SW 1271 (cell line): ENCODE data around the gene SRPK1.
"Not testable (repeated sequence)": the region's sequence is repeated elsewhere in the genome, so short reads cannot be mapped to it uniquely, and the experiment has no call there.

ENCODE experiments used
- DNase-seq, 2 experiments: peaks; one replicate each; lab custom pipeline; 2025; lab: John Stamatoyannopoulos, UW

The SRPK1 gene

DNA sequence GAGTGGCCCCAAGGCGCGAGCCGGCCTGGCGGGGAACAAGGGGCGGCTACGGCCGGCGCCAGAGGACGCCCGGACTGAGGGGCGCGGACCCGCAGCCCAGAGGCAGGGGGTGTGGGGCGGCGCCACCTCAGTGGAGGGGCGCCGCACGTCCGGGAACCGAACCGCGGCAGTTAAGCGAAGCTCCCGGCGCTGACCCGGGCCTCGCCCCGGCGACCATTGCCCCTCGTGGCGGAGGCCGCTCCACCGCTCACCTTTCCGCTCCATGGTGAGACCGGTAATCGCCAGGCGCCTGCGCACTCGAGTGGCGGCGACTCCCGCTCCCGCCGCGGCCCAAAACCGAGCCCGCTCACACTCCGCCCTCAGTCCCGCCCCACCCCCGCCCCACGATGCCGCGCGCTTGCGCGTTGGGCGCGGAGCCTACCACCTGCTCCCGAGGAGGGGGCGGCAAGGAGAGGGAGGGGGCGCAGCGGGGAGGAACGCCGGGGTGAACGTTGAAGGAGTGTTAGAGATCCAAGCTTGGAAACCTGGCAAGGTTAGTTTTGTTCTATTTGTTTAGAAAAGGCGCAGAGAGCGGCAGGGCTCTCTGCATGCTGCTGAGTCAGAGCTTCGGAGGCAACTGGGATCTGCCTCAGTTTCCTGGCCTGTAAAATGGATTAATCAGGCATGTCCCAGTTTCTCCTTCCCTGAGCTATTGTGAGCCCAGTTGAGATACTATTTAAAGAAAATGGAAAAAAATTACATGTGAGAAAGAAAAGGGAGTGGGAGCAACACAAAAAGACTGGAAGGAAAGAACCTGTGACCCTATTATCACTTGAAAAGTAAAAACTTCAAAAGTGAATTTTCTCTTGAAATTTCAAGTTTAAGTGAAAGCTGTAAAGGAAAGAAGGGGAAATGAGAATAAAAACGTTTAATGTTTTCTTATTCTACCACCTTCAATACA is at the start of gene SRPK1:
SRPK1 (minus strand) TSS at position 306 of the 940 bp plus-strand sequence; CDS start at position 264, 42 bp downstream.
- DNase-seq = peak; percentile 59 to 79

DNA sequence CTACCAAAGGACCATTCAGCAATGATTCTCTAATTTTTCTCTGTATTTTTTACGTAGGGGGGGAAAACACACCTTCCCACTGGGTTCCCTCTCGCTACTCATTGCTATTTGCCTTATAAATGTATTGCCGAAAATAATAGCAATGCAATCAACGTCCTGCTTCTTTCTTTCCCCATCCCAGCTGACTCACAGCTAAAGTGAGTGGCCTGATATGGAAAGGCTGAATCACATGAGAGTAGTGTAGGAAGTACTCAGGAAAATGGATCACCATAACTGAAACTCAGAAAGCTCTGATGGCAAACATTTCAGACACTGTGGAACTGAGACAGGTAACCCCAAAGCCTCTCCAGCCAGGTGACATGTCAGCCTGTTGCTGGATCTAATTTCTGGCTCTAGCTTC is 49.3 kb upstream of the SRPK1 start:
- DNase-seq = no peak

DNA sequence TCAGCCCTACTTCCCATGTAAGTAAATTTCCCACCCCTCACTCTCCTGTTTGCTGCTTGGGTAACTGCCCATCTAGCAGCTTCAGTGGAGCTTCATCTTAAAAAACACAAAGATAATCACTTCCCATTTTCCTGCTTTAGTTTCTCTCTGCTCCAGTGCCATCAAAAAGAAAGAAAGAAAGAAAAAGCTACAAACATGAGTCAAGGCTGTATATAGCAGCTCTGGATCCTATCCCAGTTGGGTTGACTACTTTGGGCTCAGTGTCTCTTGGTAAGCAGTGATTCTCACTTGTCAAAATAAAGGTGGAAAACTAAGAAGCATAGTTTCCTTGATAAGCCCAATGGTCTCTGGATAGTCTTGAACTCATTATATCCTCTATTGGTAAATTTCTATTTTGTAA is 48.7 kb upstream of the SRPK1 start:
- no peak for DNase-seq

DNA sequence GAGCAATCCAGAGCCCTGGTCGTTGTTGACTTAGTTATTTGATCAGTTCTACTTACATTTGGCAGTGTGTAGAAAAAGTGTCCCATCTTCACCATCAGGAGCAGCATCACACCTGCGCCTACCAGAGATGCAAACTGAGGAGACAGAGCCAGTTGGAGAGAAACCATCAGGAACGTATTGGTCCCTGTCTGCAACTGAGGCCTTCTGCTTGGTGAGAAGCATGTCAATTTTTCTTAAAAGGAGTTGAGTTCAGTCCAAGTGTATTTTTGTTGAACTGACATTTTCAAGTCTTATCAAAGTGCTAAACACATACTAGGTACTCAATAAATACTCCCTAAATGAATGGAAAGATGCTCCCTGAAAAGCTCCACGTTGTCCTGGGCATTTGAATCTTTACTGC is 47.9 kb upstream of the SRPK1 start:
- no peak for DNase-seq

DNA sequence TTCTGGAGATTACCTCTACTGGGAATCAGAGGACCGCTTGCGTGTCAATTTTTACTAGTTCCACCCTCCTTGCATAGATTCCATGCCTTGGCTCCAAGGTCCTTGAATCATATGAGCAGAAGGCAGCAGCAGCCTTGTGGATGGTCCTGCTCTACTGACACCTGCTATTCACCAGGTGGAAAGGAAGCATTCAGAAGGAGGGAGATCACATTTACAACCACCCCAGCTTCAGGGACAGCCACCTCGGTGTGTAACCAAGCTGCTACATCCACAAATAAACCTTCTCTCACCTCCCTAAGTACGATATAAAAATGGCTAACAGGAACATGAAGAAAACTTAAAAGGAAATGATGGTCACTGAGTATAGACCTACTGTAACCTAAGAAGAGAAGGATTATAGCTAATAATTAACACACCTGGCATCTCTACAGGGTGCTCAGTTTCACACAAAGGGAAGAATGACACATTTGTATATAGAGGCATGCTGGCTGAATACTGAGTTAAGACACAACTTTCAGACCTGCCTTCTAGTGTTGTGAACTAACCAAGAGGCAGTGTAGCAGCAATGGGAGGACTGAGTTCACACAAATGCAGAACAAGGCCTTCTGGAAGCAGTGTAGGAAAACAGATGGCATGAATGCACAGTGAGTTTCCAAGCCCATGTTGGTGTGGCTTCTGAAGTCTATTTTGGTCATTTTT is 46.3 kb upstream of the SRPK1 start:
- DNase-seq = no peak

DNA sequence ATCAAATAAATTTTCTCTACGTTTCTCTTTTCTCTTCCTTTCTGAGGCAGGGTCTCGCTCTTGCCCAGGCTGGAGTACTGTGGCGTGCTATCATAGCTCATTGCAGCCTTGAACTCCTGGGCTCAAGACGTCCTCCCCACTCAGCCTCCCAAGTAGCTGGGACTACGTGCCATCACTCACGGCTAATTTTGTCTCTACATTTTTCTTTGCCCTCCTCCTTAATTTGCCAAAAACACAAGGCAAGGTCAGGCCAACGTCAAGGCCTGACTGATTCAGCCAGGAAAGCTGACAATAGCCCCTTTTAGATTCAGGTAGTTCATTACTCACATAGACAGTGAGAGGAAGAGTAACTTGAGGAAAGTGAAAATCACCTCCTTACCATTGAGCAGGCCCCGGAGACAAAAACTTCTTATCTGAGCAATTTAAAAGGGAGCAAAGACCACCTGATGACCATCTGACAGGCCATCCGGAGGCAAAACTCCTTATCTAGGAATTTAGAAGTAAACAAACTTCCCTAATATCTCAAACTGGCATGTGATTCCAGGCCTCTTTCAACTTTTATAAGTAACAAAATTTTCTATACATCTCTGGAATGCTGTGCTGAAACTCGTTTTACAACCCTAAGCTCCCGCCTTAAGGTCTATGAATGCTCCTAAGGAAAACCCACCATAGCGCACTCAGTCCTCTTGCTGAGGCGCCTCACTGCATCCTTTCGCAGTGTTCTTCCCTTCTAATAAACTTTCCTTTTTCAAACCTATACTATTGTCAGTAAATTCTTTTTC is 42.1 kb upstream of the SRPK1 start:
- no peak for DNase-seq

DNA sequence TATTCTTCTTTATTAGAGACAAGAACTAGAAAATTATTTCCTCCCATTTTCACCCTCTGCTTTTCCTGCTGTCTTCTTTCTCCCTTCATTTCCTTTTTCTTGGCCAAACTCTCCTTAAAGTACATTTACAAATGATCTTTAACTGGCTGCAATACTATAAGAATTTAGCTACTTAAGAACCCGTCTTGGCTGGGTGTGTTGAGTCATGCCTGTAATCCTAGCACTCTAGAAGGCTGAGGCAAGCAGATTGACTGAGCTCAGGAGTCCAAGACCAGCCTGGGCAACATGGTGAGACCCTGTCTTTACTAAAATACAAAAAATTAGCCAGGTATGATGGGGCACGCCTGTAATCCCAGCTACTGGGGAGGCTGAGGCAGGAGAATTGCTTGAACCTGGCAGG is 39.3 kb upstream of the SRPK1 start:
- no peak for DNase-seq

DNA sequence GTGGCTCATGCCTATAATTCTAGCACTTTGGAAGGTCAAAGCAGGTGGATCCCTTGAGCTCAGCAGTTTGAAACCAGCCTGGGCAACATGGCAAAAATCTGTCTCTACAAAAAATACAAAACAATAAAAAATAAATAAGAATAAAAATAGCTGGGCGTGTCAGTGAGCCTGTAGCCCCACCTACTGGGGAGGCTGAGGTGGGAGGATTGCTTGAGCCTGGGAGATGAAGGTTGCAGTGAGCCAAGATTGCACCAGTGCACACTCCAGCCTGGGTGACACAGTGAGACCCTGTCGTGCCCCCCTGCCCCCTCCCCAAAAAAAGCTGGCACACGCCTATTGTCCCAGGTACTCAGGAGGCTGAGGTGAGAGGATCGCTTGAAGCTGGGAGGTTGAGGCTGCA is 35.1 kb upstream of the SRPK1 start:
- peak in 1 of 2 experiments; percentile 17 for DNase-seq

DNA sequence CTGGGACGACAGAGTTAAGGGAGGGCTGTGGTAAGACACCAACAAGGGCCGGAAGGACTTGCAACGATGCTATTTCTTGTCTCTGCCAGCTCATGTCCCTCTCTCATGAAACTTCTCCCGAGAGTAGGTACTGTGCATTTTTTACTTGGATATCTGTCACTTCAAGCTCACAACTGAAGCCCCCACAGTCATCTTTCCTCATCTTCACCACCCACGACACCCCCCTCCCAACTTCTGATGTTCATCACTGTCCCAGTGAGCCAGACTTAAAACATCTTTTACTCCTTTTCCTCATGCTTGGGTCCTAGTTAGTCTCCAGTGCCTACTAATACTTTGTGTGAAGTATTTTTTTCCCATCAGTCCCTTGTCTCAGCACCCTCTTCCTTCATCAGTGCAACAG is 34.6 kb upstream of the SRPK1 start:
- no peak for DNase-seq

DNA sequence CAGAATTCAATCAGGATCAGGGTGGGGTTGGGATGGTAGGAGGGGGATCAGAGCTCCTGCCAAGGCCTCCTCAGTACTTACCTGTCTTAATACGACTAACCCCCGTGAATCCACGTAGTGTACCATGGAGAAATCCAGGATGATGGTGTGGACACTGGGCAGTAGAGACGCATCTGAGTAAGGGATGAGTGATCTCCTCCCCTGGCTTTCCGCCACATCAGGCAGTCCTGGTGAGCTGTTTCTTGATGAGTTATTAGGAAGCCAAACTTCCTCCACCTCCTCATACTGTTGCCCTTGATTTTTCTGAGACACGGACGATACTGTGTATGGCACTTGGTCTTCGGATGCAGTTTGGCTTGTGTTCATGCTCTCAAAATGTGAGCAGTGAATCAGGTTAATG is 34.2 kb upstream of the SRPK1 start:
- no peak for DNase-seq

DNA sequence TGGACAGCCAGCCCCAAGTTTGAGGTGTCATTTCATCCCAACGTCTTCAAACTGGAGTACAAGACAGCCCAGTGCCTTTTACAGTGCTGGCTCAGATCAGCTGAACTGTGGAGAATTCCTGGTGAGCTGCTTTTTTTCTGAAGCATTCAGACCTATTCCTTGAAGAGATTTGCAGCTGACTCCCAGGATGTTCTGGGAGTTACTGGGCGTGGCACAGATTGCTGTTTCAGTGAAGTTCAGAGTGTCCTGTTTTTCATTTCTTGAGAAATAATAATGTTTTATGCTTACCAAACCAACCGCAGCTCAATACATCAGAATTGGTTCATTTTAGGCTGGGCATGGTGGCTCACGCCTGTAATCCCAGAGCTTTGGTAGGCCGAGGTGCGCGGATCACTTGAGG is 33.4 kb upstream of the SRPK1 start:
- DNase-seq = no peak

DNA sequence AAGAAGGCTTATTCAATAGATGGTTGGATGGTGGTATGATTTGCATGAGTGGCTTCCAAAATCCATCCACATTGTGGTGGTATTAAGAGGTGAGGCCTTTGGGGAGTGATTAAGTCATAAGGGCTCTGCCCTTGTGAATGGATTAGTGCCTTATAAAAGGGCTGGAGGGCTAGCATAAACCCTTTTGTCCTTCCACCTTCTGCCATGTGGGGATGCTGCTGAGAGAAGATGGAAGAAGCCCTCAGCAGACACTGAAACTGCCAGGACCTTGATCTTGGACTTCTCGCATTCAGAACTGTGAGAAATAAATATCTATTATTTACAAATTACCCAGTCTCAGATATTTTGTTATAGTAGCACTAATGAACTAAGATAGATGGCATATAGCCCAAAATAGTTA is 27.8 kb upstream of the SRPK1 start:
- peak in 1 of 2 experiments; percentile 26 for DNase-seq

DNA sequence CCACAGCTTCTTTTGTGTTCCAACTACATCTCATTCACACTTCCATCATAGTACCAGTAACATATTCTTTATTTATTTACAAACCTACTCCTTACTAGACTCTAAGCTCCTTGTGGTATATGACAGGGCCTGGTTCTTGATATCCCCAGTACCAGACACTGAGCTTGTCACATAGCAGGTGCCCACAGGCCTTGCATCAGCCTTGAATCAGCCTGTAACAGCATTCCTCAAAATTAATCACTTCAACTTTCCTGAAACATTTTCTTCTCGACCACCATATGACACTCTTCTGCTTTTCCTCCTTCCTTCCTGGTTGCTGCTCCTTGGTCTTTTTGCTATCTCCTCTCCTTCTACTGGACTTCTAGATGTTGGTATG is 24.7 kb upstream of the SRPK1 start:
- DNase-seq = no peak

DNA sequence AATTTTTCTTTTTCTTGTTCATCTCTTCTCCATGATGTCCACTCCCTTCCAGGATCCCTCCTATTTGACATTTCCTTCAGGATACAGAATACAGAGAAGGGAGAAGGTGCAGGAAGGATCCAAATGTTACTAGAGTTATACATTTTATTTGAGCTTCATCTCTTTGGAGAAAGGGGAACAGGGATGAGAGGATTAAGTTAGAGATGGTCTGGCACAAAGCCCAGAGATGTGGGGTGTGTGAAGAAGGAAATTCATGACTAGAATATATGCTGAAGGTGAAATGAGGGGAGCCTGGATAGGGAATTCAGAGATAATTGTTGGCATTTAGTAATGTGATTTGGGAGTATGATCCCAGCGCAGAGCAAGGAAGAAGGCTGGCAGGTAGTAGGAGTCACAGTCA is 22.5 kb upstream of the SRPK1 start:
- no peak for DNase-seq

DNA sequence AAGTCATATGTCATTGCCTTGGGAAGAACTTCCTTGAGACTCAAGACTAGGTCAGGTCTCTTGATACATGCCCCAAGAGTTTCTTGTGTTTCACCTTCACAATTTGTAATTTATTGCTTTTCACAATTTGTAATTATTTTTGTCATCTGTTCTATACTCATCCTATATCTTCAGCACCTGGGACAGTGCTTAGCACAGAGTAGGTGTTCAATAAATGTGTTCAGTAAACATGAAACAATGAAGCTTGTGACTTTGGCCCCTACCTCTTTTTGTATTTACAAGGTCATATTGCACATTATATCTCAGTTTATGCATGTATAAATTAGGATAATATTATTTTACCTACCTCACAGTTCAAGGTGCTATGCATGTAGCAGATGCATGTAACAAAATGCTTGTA is 21.5 kb upstream of the SRPK1 start:
- DNase-seq = no peak

DNA sequence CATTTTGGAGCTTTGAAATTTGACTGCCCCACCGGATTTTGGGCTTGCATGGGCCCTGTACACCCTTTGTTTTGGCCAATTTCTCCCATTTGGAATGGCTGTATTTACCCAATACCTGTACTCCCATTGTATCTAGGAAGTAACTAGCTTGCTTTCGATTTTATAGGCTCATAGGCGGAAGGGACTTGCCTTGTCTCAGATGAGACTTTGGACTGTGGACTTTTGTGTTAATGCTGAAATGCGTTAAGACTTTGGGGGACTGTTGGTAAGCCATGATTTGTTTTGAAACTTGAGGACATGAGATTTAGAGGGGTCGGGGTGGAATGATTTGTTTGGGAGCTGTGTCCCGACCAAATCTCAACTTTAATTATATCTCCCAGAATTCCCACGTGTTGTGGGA is 20.3 kb upstream of the SRPK1 start:
- not testable (repeated sequence) for DNase-seq

DNA sequence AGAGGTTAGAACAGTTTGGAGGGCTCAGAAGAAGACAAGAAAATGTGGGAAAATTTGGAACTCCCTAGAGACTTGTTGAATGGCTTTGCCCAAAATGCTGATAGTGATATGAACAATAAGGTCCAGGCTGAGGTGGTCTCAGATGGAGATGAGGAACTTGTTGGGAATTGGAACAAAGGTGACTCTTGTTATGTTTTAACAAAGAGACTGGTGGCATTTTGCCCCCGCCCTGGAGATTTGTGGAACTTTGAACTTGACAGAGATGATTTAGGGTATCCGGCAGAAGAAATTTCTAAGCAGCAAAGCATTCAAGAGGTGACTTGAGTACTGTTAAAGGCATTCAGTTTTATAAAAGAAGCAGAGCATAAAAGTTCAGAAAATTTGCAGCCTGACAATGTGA is 19.1 kb upstream of the SRPK1 start:
- not testable (repeated sequence) for DNase-seq

DNA sequence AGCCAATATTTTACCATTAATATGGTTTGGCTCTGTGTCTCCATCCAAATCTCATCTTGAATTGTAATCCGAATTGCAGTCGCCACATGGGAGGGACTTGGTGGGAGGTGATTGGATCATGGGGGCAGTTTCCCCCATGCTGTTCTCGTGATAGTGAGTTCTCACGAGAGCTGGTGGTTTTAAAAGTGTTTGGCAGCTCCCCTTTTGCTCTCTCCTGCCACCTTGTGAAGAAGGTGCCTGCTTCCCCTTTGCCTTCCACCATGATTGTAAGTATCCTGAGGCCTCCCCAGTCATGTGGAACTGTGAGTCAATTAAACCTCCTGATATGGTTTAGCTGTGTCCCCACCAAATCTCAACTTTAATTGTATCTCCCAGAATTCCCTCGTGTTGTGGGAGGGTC is 18.4 kb upstream of the SRPK1 start:
- not testable (repeated sequence) for DNase-seq

DNA sequence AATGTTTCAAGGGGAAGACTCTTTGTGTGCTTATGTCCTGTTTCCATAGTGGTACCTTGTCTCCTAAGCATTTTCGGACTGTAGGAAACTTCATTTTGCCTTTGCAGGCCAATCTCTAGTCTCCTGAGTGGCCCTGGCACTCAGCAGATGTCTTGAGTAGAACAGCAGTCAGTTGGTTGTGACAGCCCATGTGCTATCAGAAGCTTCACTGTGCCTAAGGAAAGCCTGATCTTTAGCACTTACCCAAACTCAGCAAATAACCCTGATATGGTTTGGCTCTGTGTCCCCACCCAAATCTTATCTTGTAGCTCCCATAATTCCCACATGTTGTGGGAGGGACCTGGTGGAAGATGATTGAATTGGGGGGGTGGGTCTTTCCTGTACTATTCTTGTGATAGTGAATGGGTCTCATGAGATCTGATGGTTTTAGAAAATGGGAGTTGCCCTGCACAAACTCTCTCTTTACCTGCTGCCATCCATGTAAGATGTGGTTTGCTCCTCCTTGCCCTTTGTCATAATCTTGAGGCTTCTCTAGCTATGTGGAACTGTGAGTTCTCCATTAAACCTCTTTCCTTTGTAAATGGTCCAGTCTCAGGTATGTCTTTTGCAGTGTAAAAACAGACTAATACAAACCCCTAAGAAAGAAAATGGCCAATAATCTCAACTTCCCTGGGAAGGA is 15.9 kb upstream of the SRPK1 start:
- no peak for DNase-seq

DNA sequence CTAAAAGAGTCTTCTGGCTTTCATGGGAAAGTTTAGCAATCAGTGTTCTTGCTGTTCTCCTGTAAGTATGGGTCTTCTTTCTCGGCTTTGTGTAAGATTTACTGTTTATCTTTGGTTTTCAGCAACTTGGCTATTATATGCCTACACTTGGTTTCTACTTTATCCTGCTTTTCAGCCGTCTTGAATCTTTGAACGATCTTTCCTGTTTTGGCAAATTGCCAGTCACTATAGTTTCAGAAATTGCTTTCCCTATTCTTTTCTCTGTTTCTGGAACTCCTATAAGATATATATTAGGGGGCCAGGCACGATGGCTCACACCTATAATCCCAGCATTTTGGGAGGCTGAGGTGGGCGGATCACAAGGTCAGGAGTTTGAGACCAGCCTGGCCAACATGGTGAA is 14.6 kb upstream of the SRPK1 start:
- no peak for DNase-seq

DNA sequence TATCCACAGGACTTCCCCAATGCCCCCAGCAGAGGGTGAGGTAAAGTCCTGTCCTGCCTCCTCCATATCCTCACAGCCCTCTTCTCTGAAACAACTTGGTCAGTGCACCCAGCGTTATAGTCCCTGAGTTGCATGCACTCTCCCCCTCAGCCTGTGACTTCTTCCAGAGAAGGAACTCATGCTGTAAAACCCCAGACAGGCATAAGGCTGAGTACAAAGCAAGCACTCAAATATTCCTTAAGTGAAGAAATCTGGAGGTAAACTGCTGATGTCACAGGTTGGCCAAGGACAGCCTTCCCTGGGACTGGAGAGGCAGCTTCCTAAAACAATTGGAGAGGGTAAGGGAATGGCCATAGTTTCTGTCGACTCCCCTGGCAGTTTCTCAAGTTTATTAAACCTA is 12.9 kb upstream of the SRPK1 start:
- DNase-seq = no peak

DNA sequence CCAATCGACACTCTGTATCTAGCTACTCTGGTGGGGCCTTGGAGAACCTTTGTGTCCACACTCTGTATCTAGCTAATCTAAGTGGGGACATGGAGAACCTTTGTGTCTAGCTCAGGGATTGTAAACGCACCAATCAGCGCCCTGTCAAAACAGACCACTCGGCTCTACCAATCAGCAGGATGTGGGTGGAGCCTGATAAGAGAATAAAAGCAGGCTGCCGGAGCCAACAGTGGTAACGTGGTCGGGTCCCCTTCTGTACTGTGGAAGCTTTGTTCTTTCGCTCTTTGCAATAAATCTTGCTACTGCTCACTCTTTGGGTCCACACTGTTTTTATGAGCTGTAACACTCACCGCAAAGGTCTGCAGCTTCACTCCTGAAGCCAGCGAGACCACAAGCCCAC is 11.0 kb upstream of the SRPK1 start:
- DNase-seq = not testable (repeated sequence)
